ENCODE measurements around the gene NFASC.

The NFASC gene

GRCh38 chr1:204983136-204983535, 112.5 kb downstream of the NFASC start:
- no peak for DNase-seq (ENCODE audit: low spot score)

- no peak for DNase-seq (ENCODE audit: low spot score)
Measured at GRCh38 chr1:204983881-204984280, 113.2 kb downstream of the NFASC start.

GRCh38 chr1:204984499-204984898, 113.8 kb downstream of the NFASC start:
- no peak for DNase-seq (ENCODE audit: low spot score)

GRCh38 chr1:204986181-204986580, 115.5 kb downstream of the NFASC start:
- DNase-seq (ENCODE audit: low spot score) = no peak

GRCh38 chr1:204987689-204988088, 117.0 kb downstream of the NFASC start:
- no peak for DNase-seq (ENCODE audit: low spot score)

- no peak for DNase-seq (ENCODE audit: low spot score)
Measured at GRCh38 chr1:204988196-204988595, 117.5 kb downstream of the NFASC start.

GRCh38 chr1:204989266-204990058, 118.8 kb downstream of the NFASC start:
- DNase-seq (ENCODE audit: low spot score) = peak; percentile 95

GRCh38 chr1:204990059-204990664, 119.5 kb downstream of the NFASC start:
- DNase-seq (ENCODE audit: low spot score) = no peak

- no peak for DNase-seq (ENCODE audit: low spot score)
Measured at GRCh38 chr1:204990721-204991341, 120.2 kb downstream of the NFASC start.

- DNase-seq (ENCODE audit: low spot score) = peak; percentile 81
Measured at GRCh38 chr1:204991342-204991844, 120.7 kb downstream of the NFASC start.

- no peak for DNase-seq (ENCODE audit: low spot score)
Measured at GRCh38 chr1:204992201-204992997, 121.7 kb downstream of the NFASC start.

GRCh38 chr1:204992998-204993314, 122.3 kb downstream of the NFASC start:
- DNase-seq (ENCODE audit: low spot score) = no peak

GRCh38 chr1:204994086-204994862, 123.6 kb downstream of the NFASC start:
- DNase-seq (ENCODE audit: low spot score) = no peak

GRCh38 chr1:204996981-204997380, 126.3 kb downstream of the NFASC start:
- DNase-seq (ENCODE audit: low spot score) = no peak

- no peak for DNase-seq (ENCODE audit: low spot score)
Measured at GRCh38 chr1:204997591-204998355, 127.1 kb downstream of the NFASC start.

GRCh38 chr1:205001162-205001561, 130.5 kb downstream of the NFASC start:
- DNase-seq (ENCODE audit: low spot score) = no peak

GRCh38 chr1:205002705-205003104, 132.0 kb downstream of the NFASC start:
- no peak for DNase-seq (ENCODE audit: low spot score)

- DNase-seq (ENCODE audit: low spot score) = peak; percentile 35
Measured at GRCh38 chr1:205003358-205004131, 132.9 kb downstream of the NFASC start.

GRCh38 chr1:205004351-205004750, 133.7 kb downstream of the NFASC start:
- DNase-seq (ENCODE audit: low spot score) = no peak

- DNase-seq (ENCODE audit: low spot score) = no peak
Measured at GRCh38 chr1:205008896-205009295, 138.2 kb downstream of the NFASC start.

Data from iPS-NIHi11 (cell line).